ENCODE data around the gene CLEC16A.

The CLEC16A gene

DNA sequence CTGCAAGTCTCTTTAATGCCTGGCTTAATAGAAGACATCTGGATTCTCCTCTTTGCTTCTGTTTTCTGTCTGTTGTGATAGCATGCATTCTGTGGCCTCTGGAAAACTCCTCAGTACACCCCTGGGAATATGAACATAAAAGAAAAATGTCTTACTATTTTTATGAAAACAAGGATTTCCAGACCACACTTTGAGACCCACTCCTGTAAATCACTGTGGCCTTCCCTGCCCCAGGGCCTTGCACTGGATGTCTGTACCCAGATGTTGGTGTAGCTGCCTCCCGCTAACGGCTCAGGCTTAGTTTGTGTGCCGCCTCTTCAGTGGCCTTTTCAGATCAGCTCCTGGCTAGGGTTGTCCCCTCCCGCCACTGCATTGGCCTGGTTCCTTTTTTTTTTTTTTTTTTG lies 185.0 kb downstream of the CLEC16A start:
- no peak for DNase-seq

DNA sequence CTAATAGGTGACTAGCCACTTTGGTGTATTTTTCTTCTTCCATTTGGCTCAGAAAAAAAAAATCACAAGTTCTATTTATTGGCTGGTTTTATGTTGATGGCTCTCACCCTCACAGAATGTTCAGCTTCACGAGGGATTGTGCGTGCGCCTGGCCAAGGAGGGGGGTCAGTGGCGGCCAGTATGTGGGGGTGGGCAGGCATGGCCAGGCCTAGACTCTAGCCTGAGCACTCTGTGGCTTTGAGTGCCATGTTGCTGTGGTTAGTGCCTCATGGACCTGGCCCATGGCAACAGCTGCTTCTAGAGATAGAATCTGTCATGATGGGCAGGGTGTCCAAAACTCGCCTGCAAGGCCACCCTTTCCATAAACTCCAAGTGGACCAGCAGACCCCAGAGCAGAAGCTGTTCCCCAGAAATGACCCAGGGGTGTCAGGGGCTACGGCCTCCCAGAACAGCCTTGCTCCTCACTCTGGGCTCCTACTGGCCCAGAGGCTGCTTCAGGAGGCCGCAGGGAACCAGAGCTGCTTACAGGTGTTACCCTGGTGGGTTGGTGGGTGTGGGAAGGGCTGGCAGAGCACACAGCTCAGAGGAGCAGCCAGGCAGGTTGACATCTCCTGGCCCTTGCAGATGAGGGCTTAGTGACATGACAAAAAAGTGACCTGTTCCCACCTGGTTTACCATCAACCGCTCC lies 186.8 kb downstream of the CLEC16A start:
- no peak for DNase-seq

DNA sequence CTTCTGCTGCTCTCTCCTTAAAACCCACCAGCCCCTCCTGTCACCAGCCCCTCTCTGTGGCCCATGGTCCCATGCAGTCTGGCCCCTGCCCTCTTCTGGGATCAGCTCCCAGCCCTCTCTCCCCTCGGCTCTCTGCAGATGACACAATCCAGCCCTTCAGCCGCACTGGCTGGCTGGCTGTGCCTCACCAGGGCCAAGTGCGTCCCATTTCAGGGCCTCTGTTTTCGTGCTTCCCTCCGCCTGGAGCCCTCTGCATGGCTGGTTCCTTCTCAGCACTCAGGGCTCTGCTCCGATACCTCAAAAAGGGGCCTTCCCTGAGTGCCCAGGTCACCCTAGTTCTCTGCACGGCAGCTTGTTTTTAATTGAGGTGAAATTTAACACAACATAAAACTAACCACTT lies 187.3 kb downstream of the CLEC16A start:
- no peak for DNase-seq

DNA sequence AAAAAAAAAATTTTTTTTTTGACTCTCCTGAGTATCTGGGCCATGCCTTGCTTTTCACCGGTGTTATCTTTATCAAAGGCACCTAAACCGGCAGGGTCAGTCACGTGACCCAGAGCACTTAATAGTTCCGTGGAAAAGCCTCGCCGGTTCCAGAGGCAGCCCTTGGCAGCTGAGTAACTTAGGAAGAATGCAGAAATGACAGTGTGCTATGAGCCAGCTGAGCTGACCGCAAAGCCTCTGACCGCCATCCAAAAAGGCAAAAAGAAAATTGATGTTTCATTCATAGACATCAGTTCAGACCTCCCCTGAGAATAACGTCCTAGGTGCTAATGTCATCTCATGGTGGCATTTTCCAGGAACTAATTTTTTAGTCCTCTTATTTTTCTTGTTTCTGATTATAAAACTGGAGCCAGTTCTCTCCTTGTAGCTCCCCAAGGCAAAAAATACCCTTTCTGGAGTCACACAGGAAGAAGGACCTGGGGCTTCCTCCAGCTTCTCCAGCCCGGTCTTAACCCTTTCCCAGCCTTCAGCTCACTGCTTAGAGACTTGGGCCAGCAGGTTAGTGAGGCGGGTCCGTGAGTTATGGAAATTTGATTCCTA lies 189.1 kb downstream of the CLEC16A start:
- no peak for DNase-seq

DNA sequence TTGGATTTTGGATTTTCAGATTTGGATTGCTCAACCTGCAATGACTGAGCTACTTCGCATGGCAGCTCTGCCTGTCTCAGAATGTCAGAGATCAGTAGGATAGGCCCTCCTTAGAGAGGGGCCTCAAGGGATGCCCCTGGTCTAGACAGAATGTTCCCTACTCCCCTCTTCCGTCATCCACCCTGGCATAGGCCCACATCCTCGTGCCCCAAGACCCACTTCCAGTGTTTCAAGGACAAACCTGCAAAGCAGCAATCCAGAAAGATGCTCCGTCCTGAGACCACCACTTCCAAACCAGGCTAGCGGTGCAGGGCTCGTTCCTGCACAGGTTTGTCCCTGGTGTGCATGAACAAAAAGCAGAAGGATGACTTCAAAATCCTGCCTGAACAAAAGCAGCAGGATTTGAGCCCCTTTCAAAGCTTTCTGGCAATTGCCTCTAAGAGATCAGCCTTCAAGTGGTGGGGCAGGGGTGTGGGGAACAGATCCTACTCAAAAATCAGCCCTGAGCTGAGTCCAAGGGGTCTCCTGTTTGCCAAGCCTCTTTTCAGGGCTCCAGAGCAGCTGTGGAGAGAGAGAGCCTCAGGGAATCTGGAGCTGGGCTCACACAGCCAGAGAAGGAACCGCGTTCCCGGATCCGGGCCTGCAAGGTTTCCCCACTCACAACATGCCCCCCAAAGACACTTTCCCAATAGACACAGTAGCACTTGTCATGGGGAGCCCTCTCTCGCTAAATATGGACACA lies 190.5 kb downstream of the CLEC16A start:
- DNase-seq = no peak

DNA sequence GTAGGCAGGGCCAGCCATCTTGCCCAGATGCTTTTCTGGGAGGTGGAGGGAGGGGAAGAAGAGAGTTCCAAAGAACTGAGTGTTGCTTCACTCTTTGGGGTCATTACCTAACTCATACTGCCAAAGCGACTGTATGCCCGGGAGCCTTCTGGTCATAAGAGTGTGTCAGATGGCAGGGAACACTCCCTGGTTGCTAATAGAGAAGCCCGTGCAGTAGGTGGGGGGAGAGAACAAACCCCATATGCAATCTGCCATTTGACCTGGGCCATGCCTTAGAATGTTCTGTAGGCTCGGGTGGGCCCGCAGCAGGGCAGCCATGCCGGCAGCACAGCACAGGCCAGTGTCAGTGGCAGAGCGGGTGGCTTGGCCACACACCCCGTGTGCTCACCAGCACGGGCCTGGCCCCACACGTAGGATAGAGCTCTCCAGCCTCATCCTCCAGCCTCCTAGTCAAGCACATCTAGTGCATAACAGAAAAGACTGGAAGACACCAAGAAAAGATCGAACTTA lies 191.2 kb downstream of the CLEC16A start:
- no peak for DNase-seq

DNA sequence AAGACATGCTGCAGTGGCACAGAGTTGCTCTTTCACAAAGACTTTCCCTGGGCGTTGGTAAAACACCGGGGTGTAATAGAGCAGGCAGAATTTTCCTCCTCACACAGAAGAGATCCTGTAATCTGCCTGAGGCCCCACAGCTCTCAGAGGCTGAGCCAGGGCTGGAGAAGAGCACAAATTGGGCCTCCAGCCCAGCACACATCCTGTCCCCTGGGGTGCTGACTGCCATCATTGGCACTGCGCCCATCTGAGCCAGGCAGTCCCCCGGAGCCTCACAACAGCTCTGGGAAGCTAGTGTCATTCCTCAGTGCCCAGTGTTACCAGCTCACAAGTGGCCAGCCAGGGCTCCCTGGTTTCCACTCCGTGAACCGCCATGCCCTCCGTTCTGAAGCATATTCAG lies 192.2 kb downstream of the CLEC16A start:
- no peak for DNase-seq

DNA sequence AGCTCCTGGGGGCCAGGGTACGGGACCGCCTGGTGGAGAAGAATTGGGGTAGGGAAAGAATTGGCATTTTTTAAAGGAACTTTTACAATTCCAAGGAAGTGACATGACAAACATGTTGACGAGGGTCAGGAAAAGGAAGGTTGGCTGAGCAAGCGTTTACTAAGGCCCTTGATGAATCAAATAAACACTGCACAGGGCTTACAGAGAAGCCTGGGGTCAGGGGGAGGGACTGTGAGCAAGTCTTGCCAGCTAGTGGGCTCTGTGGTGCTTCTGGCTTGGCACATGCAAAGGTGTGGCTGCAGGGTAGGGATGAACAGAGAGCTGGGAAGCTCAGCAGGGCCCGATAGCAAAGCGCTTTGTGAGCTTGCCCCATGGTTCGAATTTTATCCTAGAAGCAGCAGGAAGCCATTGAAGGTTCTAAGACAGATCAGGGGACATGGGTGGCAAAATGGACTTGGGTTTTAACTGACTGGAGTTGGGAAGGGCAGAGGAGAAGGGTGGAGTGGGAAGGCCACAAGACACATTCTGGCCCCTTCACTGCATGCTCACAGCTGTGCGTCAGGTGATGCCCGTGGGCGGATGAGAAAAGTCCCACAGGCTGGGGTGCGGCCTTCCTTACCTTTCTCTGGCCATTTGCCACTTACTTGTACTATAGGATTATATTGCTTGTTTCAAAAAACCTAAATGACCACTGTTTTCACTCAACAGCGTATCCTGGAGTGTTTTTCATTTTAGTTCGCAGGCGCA lies 193.8 kb downstream of the CLEC16A start:
- no peak for DNase-seq

DNA sequence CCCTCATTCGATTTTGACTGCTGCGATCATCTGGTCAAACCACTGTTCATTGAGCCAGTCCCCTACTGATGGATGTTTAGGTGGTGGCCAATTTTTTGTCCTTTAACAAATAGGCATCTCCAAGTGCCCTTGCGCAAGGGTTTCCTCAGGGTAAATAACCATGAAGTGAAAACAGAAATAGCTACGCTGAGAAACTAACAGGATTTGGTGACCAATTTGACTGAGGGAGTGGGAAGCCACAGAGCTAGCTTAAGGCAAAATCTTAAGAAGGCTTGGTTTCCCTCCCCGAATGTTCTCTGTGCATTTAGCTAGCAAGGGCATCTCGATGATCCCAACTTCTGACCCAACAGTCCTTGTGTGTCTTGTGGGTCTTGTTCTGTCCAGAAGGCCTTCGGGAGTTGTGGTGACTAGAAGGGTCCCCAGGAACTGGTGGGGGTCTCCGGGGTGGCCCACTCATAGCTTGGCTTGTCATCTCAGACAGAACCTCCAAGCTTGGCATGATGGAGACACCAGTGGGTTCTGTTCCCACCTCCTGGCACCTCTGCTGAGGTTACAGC lies 194.5 kb downstream of the CLEC16A start:
- no peak for DNase-seq

DNA sequence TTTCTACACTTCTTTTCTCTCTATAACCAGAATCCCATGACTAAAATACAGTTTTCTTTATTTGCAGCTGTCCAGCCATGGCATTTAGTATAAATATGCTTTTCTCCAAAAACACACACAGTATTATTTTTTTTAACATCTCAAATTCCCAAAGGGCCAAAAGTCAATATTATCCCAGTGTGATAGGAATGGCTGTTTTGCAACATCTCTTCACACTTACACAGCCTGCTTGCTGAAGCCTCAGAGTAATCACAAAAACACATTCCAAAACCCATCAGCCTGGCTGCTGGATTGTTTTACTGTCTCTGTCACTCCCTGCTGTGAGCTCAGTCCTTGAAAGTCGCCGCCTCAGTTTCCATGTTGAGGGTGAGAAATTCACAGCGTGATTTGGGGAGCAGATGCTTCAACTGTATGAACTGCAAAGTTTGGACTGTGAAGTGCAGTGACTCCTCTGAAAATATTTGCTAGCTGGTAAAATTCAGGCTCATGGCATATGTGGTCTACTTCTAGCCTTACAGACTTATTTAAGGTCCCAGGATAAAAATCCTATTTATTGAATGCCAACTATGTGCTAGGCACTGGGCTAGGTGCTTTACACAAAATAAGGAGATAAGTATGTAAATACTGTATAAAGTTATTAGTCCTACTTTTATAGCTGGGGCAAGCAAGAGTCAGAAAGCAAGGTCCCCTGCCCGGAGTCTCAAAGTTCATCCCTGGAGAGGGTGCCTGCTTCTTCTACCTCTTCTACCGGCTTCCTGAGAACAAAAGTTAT lies 195.1 kb downstream of the CLEC16A start:
- no peak for DNase-seq

DNA sequence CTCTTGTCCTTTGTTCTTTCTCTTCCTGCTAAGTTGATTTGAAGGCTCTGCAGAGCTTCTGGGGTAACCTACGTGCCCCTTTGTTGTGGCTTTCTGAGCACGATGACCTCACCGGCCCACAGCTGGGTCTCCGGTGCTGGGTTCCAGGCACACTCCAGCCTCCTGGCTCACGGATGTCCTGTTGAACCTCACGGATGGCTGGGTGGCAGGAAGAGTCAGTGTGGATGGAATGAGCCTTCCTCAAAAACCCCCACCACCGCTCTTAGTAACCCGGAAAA lies 195.7 kb downstream of the CLEC16A start:
- DNase-seq = peak; percentile 45

DNA sequence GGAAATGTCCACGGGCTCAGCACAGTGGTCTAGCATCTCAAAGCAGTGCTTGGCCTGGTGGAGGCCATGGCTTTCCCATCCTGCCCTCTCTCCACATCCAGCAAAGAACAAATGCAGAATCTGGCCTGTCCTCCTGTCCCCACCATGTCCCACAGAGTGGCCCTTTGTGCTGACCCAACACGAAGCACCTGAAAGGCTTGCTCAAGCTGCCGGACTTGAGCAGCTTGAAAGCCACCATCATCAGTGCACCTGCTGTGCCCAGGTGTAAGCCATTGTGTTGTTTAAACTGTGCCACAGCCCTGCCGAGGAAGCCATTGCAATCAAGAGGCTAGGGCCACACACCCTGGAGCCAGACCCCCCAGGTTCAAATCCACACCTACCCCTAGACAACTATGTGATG lies 196.1 kb downstream of the CLEC16A start:
- DNase-seq = no peak

DNA sequence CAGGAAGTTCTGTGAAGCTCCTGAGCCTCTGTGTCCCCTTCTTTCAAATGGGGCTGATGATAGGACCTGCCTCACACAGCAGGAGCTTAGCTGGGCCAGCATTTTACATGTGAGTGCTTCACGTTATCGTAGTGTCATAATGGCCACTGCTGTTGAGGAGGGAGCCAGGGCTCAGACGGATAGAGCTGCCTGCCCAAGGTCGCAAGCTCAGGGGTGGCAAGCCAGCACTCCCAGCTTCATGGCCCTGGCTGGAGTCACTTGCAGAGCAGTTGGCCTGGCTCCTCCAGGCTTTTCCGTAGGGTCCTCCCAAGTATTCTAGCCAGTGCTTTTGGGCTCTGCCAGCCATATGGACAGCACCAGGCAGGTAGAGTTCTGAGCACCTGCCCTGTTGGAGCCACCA lies 196.5 kb downstream of the CLEC16A start:
- no peak for DNase-seq

DNA sequence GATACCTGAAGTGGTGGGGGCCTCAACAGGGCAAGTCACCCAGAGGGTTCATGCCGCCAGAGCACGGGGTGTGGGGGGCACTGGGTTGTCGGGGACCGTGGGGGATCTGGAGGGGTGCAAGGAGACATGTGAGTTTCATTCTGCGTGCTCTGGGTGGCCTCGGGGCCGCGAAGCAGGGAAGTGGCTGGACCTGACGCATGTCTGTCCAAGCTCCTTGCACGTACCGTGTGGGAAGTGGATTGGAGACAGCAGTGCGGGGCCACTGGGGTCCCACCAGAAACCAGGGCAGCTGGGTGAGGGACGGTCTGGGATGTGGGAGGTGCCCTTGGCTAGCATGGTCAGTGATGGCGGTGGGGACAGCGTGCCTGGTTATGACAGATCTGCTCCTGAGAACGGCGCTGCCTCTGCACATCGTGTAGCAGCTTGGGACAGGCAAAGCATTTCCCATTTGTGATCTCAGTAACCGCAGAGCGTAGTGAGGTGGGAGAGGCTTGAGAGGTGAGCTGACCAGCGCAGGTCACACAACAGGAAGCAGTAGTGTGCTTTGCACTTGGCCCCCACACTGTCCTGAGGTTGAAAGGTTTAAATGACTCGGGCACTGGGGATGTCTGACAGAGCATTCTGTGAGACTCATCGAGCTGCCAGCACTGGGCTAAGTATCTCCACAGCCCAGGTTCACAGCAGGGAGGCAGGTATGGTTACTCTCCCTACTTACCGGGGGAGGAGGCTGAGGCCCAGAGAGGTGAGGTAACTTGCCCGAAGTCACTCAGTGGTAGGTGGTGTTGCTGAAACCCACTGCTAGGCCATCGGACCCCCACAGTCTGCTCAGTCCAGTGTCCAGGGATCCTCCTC lies 197.3 kb downstream of the CLEC16A start:
- no peak for DNase-seq

DNA sequence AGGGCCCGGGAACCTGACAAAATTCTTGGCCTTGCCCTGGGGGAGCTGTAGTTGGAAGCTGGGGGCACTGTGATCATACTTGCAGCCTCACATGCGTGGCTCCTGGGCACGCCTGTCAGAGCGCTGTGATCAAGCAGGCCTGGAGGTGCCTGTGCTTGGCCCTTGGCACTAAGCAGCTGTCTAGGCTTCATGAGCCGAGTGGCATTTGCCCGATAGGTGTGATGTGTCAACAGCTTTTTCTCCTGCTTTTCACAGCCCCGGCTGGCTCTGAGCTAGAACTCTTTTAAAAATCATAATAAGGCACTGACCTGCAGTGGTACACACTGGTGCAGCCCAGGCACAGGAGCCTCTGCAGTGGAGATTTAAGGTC lies 197.9 kb downstream of the CLEC16A start:
- no peak for DNase-seq

DNA sequence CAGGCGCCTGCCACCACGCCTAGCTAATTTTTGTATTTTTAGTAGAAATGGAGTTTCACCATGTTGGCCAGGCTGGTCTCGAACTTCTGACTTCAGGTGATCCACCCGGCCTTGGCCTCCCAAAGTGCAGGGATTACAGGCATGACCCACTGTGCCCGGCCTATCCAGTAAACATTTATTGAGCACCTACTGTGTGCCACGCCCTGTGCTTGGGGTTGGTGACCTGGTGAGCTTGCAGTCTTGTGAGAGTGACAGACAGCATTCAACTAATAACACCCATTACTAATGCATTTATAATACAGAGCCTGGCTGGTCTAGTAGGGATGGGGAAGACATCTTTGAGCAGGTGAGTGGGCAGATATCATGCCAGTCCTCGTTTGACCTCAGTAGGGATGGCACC lies 198.6 kb downstream of the CLEC16A start:
- DNase-seq = no peak

DNA sequence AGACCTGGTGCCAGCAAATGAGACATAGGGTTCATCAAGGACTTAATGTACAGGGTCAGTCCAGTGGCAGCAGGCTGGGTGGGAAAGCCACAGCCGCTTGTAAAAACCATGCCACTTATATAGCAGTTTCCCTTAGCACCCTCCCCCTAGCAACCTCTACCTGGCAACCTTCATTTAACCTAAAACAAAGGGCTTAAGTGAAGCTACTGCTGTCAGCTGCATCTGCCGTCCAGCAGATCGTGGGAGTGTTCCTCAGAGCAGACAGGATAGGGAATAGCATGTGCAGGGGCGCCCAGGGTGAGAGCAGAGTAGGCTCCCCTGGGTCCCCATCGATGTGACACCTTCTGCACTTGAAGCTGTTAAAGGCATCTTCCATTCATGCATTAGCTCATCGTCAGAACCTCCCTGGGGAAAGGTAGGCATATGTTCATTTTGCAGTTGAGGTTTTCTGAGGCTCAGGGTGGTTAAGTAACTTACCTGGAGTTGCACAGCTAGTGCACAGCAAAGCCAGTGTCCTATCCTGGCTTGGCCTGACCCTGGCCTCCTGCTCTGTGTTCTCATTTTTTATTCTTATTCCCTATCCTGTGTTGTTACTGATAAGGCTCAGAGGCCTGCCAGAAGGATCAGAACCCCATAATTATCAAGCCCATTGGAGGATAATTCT lies 199.1 kb downstream of the CLEC16A start:
- DNase-seq = no peak

DNA sequence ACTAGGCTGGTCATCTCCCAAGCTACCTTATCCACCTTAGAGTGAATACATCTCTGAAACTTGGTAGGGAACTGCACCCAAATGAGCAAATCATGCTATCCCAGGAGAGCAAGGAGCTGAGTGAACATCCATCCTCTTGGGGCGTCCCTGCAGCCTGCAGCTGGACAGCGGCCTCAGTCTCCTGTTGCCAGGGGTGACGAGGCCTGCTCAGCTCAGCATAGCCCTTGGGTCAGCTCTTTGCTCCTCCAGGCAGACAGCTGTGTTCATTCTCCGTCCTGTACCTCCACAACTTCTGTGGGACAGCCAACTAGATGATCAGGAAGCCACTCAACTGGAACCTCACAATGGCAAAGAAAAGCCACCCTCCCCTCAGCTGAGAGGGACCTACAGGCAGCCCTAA lies 199.8 kb downstream of the CLEC16A start:
- no peak for DNase-seq

DNA sequence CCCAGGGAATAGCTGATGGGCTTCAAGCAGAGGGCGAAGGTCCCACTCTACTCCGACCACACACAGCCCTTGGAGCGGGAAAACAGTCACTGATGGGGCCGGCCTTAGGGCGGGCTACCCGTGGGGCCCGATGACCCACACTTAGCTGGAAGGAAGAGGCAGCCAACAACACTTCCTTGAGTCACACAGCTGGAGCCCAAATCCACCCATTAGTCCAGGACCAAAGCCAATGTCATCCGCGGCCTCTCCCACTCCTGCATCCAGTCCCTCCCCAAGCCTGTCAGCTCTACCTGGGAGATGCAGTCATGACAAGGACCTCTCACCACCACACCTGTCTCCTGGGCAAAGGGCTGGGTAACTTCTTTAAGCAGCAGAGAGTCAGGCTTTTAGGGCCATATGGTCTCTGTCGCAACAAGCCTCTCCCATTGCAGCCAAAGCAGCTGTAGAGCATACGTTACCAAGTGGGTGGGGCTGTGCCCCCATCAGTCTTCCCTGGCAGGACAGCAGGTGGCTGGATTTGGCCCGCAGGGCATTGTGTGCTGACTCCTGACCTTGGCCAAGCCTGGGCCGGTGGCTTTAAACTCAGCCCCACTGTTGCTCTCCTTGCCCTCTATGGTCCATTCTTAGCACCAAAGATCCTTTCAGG lies 200.9 kb downstream of the CLEC16A start:
- no peak for DNase-seq

DNA sequence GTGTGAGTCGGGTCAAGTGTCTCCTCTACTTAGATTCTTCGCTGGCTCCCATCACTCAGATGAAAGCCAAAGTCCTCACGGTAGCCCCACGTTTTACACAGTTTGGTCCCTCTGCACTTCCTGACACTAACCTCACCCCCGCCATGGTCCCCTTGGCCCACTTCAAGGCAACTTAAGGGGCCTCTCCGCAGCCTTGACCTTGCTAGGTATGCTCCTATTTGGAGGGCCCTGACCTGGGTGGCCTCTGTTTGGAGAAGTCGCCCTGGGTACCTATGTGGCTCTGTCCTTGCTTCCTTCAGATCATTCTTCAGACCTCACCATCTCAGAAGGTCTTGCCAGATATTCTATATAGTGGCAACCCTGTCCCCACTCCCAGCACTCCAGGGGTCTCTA lies 201.5 kb downstream of the CLEC16A start:
- no peak for DNase-seq

Measured in activated CD4-positive, alpha-beta T cell treated with anti-CD3 and anti-CD28 coated beads, Interleukin-10, Interleukin-2, amounts not matched to agents 100 ng/mL and 50 ng/mL, durations not matched to agents 16 hours and 8 hours (primary cell).